ENCODE measurements around the gene HAT1.

HAT1 gene, protein sequence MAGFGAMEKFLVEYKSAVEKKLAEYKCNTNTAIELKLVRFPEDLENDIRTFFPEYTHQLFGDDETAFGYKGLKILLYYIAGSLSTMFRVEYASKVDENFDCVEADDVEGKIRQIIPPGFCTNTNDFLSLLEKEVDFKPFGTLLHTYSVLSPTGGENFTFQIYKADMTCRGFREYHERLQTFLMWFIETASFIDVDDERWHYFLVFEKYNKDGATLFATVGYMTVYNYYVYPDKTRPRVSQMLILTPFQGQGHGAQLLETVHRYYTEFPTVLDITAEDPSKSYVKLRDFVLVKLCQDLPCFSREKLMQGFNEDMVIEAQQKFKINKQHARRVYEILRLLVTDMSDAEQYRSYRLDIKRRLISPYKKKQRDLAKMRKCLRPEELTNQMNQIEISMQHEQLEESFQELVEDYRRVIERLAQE

DNA sequence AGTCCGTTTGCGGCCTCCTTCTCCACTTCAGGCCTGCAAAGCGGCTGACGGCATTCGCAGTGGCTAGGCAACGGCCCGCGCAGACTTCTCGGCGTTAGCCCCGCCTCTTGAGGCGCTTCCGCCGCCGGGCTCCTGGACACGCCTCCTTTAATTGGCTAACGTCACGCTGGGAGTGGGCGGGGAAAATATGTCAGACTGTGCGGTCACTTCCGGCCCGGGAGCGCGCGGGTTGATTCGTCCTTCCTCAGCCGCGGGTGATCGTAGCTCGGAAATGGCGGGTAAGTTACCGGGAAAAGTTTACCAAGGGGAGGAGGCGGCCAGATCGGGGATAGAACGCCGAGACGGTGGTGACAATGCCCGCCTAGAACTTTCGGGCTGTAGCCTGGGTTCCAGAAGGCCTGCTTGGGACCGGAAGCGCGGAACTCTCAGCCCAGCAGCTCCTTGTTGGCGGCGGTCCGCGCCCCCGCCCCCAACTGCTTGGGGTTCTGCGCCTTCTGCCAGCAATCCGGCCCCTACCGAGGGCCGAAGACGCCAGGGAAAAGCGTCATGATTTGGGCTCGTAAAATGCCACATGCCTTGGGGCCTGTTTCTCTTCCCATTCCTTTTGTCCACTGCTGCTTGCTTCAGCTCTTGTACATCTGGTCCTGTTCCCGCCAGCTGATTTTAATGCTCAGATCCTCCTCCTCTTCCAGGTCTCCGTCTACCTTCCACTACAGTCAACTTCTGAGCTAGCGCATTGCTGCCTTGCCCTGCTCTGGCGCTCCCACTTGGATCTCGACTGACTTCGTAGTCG, at the start of gene HAT1:
Gene HAT1, plus strand, starts transcription at position 232 of the 793 bp plus-strand sequence. Its CDS starts 40 bp downstream, at position 272.
- Histone ChIP-seq H3K27me3 (no peaks in the 10 kb centered on the region), H3K27ac (peak within 1 kb of the TSS; percentile 89), H3K4me1 (ENCODE audit: control insufficient read depth in 1 of 2, insufficient read depth in 1 of 2, low read depth in 1 of 2, low read length in 1 of 2) (peaks cover 23 to 25% of the 10 kb centered on the region in 2 experiments), H3K9me3 (no peaks in the 10 kb centered on the region), H3K36me3 (peaks cover 19% of the 10 kb centered on the region), H3K4me3 (ENCODE audit: low read depth in 1 of 2, low read length in 1 of 2) (peak within 1 kb of the TSS; percentile 88)
- TF ChIP-seq, protein P1, sequence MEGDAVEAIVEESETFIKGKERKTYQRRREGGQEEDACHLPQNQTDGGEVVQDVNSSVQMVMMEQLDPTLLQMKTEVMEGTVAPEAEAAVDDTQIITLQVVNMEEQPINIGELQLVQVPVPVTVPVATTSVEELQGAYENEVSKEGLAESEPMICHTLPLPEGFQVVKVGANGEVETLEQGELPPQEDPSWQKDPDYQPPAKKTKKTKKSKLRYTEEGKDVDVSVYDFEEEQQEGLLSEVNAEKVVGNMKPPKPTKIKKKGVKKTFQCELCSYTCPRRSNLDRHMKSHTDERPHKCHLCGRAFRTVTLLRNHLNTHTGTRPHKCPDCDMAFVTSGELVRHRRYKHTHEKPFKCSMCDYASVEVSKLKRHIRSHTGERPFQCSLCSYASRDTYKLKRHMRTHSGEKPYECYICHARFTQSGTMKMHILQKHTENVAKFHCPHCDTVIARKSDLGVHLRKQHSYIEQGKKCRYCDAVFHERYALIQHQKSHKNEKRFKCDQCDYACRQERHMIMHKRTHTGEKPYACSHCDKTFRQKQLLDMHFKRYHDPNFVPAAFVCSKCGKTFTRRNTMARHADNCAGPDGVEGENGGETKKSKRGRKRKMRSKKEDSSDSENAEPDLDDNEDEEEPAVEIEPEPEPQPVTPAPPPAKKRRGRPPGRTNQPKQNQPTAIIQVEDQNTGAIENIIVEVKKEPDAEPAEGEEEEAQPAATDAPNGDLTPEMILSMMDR (IDR thresholded peaks at IDR 0.05) = peak; percentile 30

DNA sequence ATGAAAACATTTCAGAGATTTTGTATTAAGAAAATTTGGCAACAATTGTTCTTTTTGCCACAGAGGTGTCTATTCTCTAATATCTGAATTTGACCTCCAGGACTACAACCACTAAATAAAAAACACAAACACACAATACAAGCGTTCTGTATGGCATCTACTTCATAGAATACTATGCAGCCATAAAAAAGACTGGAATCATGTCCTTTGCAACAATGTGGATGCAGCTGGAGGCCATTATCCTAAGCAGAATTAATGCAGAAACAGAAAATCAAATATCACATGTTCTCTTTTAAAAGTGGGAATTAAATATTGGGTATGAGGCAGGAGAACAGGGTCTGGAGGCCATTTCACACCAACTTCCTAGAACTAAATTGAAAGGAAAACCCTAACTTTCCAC, 47.7 kb upstream of the HAT1 start:
- Histone ChIP-seq H3K27me3 (no peaks in the 10 kb centered on the region), H3K4me3 (ENCODE audit: low read depth in 1 of 2, low read length in 1 of 2) (no peak overlapping the region), H3K27ac (no peak overlapping the region), H3K9me3 (no peaks in the 10 kb centered on the region), H3K36me3 (no peaks in the 10 kb centered on the region), H3K4me1 (ENCODE audit: control insufficient read depth in 1 of 2, insufficient read depth in 1 of 2, low read depth in 1 of 2, low read length in 1 of 2) (no peaks in the 10 kb centered on the region)
- TF ChIP-seq, protein P1 (IDR thresholded peaks at IDR 0.05) = no peak

DNA sequence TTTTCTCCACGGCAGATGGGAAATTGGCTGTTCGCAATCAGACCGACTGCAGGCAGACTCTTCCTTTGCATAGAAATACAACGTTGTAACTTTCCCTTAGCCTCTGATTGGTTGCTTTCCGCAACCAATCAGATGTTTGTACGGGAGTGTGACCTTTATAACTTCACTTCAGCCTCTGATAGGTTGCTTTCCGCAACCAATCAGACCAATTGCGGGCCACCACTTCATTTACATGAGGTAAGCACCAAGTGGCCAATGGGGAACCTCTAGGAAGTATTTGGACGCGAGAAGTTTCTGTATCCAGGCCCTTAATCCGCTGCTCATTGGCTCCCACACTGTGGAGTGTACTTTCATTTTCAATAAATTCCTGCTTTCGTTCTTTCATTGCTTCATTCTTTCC, 47.3 kb upstream of the HAT1 start:
- Histone ChIP-seq H3K27ac (no peak overlapping the region), H3K9me3 (no peaks in the 10 kb centered on the region), H3K27me3 (no peaks in the 10 kb centered on the region), H3K4me1 (ENCODE audit: control insufficient read depth in 1 of 2, insufficient read depth in 1 of 2, low read depth in 1 of 2, low read length in 1 of 2) (no peaks in the 10 kb centered on the region), H3K36me3 (no peaks in the 10 kb centered on the region), H3K4me3 (ENCODE audit: low read depth in 1 of 2, low read length in 1 of 2) (no peak overlapping the region)
- TF ChIP-seq, protein P1 (IDR thresholded peaks at IDR 0.05) = no peak

DNA sequence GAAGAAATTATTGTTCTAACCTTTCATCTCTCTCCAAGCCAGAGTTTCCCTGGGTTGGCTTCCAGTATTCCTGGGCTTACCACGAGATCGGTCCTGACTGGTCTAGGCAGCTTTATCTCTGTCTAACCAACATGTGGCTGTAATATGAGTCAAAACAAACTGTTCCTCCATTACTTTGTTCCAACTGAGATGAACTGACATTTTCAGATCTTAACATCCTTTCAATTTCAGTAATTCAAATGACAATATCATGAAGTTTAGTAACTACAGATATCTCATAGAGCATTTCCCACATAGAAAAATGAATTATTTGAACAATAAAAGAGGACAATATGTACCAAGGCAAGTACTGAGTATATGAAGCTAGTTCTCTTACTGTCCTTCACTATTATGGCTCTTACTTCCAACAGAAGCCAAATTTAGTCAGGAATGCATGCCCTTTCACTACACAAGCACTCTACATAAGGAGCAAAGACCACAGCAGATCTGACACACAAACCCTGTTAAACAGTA, 43.7 kb upstream of the HAT1 start:
- H3K27ac ChIP-seq = no peak overlapping the region
- H3K27me3 ChIP-seq = no peaks in the 10 kb centered on the region
- no peaks in the 10 kb centered on the region for H3K9me3 ChIP-seq
- H3K36me3 ChIP-seq = no peaks in the 10 kb centered on the region
- H3K4me3 ChIP-seq (ENCODE audit: low read depth in 1 of 2, low read length in 1 of 2) = no peak overlapping the region
- TF ChIP-seq, protein P1 (IDR thresholded peaks at IDR 0.05) = no peak
- no peaks in the 10 kb centered on the region for H3K4me1 ChIP-seq (ENCODE audit: control insufficient read depth in 1 of 2, insufficient read depth in 1 of 2, low read depth in 1 of 2, low read length in 1 of 2)

DNA sequence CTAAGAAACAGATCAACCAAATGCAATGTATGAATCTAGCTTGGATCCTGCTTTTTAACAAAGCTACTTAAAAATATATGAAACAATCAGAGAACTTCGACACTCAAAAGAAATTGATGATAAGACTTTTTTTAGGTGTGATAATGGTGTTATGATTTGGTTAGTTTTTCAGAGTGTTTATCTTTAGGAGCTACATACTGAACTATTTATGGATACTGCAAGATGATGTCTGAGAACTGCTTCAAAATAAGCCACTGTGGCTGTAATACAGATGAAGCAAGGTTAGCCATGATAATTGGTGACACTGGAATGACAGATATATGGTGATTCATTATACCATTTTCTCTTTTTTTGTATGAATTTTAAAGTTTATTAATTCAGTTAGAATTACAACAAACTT, 42.4 kb upstream of the HAT1 start:
- H3K4me3 ChIP-seq (ENCODE audit: low read depth in 1 of 2, low read length in 1 of 2) = no peak overlapping the region
- TF ChIP-seq, protein P1 (IDR thresholded peaks at IDR 0.05) = no peak
- no peaks in the 10 kb centered on the region for H3K4me1 ChIP-seq (ENCODE audit: control insufficient read depth in 1 of 2, insufficient read depth in 1 of 2, low read depth in 1 of 2, low read length in 1 of 2)

More for the DNA sequence above, 42.4 kb upstream of the HAT1 start:
- no peak overlapping the region for H3K27ac ChIP-seq
- no peaks in the 10 kb centered on the region for H3K36me3 ChIP-seq
- no peaks in the 10 kb centered on the region for H3K9me3 ChIP-seq
- no peaks in the 10 kb centered on the region for H3K27me3 ChIP-seq
